ENCODE measurements around the gene SSBP3.
"Not testable (repeated sequence)": the region's sequence is repeated elsewhere in the genome, so short reads cannot be mapped to it uniquely, and the experiment has no call there.

- not testable (repeated sequence) for TF ChIP-seq CTCF (IDR thresholded peaks at IDR 0.05); RAD21 (IDR thresholded peaks at IDR 0.05; ENCODE audit: low read length); EZH2phosphoT487 (IDR thresholded peaks at IDR 0.05; ENCODE audit: borderline replicate concordance, low read depth); USF2 (IDR thresholded peaks at IDR 0.05; ENCODE audit: borderline replicate concordance, low read depth, low read length); NFIC (IDR thresholded peaks at IDR 0.05; ENCODE audit: borderline replicate concordance); POLR2AphosphoS5 (IDR thresholded peaks at IDR 0.05; ENCODE audit: low read depth, low read length); FOSL2 (IDR thresholded peaks at IDR 0.05; ENCODE audit: borderline replicate concordance, low read depth)
Measured at GRCh38 chr1:54389608-54390007, 16.6 kb downstream of the SSBP3 start.
